Mesothelial cell of epicardium (in vitro differentiated cells): ENCODE results near the gene IGFBP7. TPM values are rescaled to one million over a fixed set of nuclear protein-coding genes. Genes with fewer than 3 reads are reported as not detected.
"Not testable (repeated sequence)": the region's sequence is repeated elsewhere in the genome, so short reads cannot be mapped to it uniquely, and the experiment has no call there.

Experiments
- DNase-seq, 2 experiments: peaks; one replicate each; pipeline ENCODE4 v3.0.0; 2021; ENCODE audit warnings: low spot score in 2 of 2; ENCODE audit not compliant: unreplicated experiment in 2 of 2
- H3K27ac Mint-ChIP-seq: 2 replicates; pipeline ENCODE4 v1.8.0; 2021; ENCODE audit warnings: mixed read lengths
- H3K27me3 Mint-ChIP-seq: 2 replicates; pipeline ENCODE4 v1.8.0; 2021; ENCODE audit warnings: low read depth, mixed read lengths
- H3K36me3 Mint-ChIP-seq: 2 replicates; pipeline ENCODE4 v1.8.0; 2021; ENCODE audit warnings: mixed read lengths
- H3K4me1 Mint-ChIP-seq: 2 replicates; pipeline ENCODE4 v1.8.0; 2021; ENCODE audit warnings: mixed read lengths
- H3K4me3 Mint-ChIP-seq: 2 replicates; pipeline ENCODE4 v1.8.0; 2021; ENCODE audit warnings: mild to moderate bottlenecking, moderate library complexity, mixed read lengths
- H3K9me3 Mint-ChIP-seq: 2 replicates; pipeline ENCODE4 v1.8.0; 2021; ENCODE audit warnings: mixed read lengths
- CTCF ChIP-seq: fragments of 200-600 bp; sonication (generic); IDR thresholded peaks from one replicate; pipeline ENCODE4 v1.5.0; 2021; ENCODE audit warnings: antibody characterized with exemption; ENCODE audit not compliant: unreplicated experiment
- total RNA-seq: library from RNA; stranded (reverse); gene quantifications from 3 replicates; pipeline ENCODE4 v1.2.1, GENCODE V29; 2021

The IGFBP7 gene
- total RNA-seq, 1 donor from 2014 or later: 114 TPM

GRCh38 chr4:57053508-57053907, 56.7 kb downstream of the IGFBP7 start:
- DNase-seq: no peak
- peaks cover 18% of the 10 kb centered on the region for H3K4me1 Mint-ChIP-seq
- H3K27ac Mint-ChIP-seq: no peak overlapping the region
- H3K27me3 Mint-ChIP-seq: peaks cover 4% of the 10 kb centered on the region
- no peaks in the 10 kb centered on the region for H3K9me3 Mint-ChIP-seq
- H3K36me3 Mint-ChIP-seq: no peaks in the 10 kb centered on the region
- TF ChIP-seq CTCF: no peak
- H3K4me3 Mint-ChIP-seq: no peak overlapping the region

DNA sequence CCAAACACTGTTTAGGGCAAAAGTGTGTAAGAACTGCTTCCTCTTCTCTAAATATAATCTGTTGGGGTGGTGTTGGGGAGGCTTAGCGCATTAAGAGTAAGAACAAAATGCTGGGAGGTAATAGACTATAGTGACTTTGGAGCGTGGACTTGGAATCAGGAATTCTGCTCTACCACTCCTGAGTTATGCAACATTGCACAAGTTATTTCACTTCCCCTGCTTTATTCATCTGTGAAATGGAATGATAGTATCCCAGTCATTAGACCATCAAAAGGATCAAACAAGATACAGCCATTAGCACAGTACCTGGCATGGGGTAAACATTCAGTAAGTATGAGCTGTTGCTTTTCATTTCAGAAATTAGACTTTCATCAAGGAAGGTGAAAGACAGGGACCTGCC, 58.7 kb downstream of the IGFBP7 start:
- H3K27ac Mint-ChIP-seq: no peak overlapping the region
- peaks cover 12% of the 10 kb centered on the region for H3K4me1 Mint-ChIP-seq
- H3K27me3 Mint-ChIP-seq: peaks cover 4% of the 10 kb centered on the region
- no peak for TF ChIP-seq CTCF
- no peak for DNase-seq
- H3K4me3 Mint-ChIP-seq: no peak overlapping the region
- H3K9me3 Mint-ChIP-seq: peaks cover 8% of the 10 kb centered on the region
- peaks cover 6% of the 10 kb centered on the region for H3K36me3 Mint-ChIP-seq

GRCh38 chr4:57051095-57051494, 59.1 kb downstream of the IGFBP7 start:
- TF ChIP-seq CTCF: no peak
- peaks cover 4% of the 10 kb centered on the region for H3K27me3 Mint-ChIP-seq
- no peak for DNase-seq
- peaks cover 6% of the 10 kb centered on the region for H3K36me3 Mint-ChIP-seq
- H3K27ac Mint-ChIP-seq: no peak overlapping the region
- no peak overlapping the region for H3K4me3 Mint-ChIP-seq
- H3K4me1 Mint-ChIP-seq: peaks cover 8% of the 10 kb centered on the region
- H3K9me3 Mint-ChIP-seq: peaks cover 9% of the 10 kb centered on the region

DNA sequence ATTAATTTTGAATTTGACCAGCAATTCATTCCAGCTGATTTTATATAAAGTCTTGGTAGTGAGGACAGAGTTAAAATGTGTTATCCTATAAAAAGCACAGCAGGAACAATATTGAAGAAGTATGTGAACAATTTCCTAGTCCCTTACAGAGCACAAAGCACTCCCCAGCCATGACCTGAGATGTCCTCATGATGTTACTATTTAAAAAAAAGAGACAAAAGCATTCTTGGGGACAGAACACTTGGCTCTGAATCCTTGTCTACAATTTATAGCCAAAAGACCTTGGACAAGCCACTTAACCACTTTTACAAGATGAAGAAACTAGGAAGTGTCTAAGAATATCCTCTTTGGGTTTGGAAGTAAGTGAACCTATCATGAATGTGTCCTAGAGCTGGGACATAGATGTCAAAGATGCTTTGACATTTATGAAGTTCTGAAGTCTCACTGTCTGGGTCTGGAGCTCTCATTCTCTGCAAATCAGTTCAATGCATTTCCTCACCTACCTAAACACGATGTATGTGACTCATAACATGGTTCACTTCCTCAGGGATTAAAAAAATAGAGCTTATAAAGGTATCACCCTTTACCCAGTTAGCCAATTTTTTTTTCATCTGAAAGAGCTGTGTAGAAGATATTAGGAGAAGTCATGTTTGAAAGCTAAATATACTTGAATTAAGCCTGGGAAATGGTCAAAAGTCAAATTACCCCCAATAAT, 61.4 kb downstream of the IGFBP7 start:
- Mint-ChIP-seq H3K36me3 (peaks cover 6% of the 10 kb centered on the region), H3K4me1 (peaks cover 12% of the 10 kb centered on the region)

DNA sequence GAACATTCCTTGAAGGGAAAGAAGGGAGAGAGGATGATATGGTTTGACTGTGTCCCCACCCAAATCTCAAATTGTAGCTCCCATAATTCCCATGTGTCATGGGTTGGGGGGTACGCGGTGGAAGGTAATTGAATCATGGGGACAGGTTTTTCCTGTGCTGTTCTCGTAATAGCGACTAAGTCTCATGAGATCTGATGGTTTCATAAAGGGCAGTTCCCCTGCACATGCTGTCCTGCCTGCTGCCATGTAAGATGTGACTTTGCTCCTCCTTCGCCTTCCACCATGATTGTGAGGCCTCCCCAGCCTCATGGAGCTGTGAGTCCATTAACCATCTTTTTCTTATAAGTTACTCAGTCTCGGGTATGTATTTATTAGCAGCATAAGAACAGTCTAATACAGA, 63.1 kb downstream of the IGFBP7 start:
- H3K9me3 Mint-ChIP-seq, H3K36me3 Mint-ChIP-seq, H3K4me3 Mint-ChIP-seq, H3K27me3 Mint-ChIP-seq, DNase-seq, H3K27ac Mint-ChIP-seq: not testable (repeated sequence)
- H3K4me1 Mint-ChIP-seq: peaks cover 18% of the 10 kb centered on the region

More for the DNA sequence above, 61.4 kb downstream of the IGFBP7 start:
- Mint-ChIP-seq H3K9me3 (peaks cover 9% of the 10 kb centered on the region), H3K4me3 (no peak overlapping the region), H3K27ac (no peak overlapping the region), H3K27me3 (no peaks in the 10 kb centered on the region)
- DNase-seq: no peak
- no peak for TF ChIP-seq CTCF

DNA sequence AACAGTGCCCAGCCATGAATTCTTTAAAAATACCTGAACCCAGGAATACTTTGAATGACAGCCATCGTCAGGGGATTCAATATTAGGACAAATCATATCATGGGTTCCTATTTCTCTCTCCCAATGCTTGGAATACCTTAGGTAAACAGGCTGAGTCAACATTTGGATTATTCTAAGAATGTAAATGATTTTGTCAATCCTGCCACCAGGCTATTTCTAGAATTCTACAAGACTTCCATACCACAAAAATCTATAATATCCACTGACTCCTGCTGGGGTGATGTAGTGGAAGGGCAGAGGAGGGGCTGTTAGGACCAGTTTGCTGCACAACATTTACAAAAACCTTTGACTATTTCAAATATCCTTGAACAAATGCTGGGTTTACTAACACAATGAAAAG, 65.2 kb downstream of the IGFBP7 start:
- no peak overlapping the region for H3K4me3 Mint-ChIP-seq

More for the DNA sequence above, 65.2 kb downstream of the IGFBP7 start:
- no peaks in the 10 kb centered on the region for H3K27me3 Mint-ChIP-seq
- peaks cover 9% of the 10 kb centered on the region for H3K9me3 Mint-ChIP-seq
- no peak for DNase-seq
- no peak for TF ChIP-seq CTCF
- H3K27ac Mint-ChIP-seq: peak overlapping the region; percentile 63
- peaks cover 31% of the 10 kb centered on the region for H3K4me1 Mint-ChIP-seq
- H3K36me3 Mint-ChIP-seq: peaks cover 8% of the 10 kb centered on the region
